HG03469 (cell line): ENCODE data around the gene GRM2.
A peak's percentile ranks its signal among the peaks of the same experiment; 100 is the strongest.

Experiments
- ATAC-seq: cut with Tn5 transposase; IDR thresholded peaks from one replicate; pipeline ENCODE4 v1.9.1; 2021; ENCODE audit warnings: mild to moderate bottlenecking, moderate library complexity, moderate number of reproducible peaks; ENCODE audit not compliant: unreplicated experiment

Gene GRM2

GRCh38 chr3:51680196-51680595 is 26.7 kb upstream of the GRM2 start:
- ATAC-seq = no peak

- ATAC-seq = no peak
Measured at GRCh38 chr3:51680663-51681230, 26.1 kb upstream of the GRM2 start.

- no peak for ATAC-seq
Measured at GRCh38 chr3:51681453-51681852, 25.4 kb upstream of the GRM2 start.

- ATAC-seq = peak; percentile 77
Measured at GRCh38 chr3:51682079-51682478, 24.8 kb upstream of the GRM2 start.

- no peak for ATAC-seq
Measured at GRCh38 chr3:51682526-51682925, 24.3 kb upstream of the GRM2 start.

- ATAC-seq = no peak
Measured at GRCh38 chr3:51683566-51683965, 23.3 kb upstream of the GRM2 start.

GRCh38 chr3:51684971-51685751 is 21.7 kb upstream of the GRM2 start:
- ATAC-seq = no peak

- ATAC-seq = no peak
Measured at GRCh38 chr3:51686056-51686455, 20.8 kb upstream of the GRM2 start.

- no peak for ATAC-seq
Measured at GRCh38 chr3:51686512-51687215, 20.2 kb upstream of the GRM2 start.

- no peak for ATAC-seq
Measured at GRCh38 chr3:51687431-51688205, 19.2 kb upstream of the GRM2 start.

- ATAC-seq = no peak
Measured at GRCh38 chr3:51688206-51688600, 18.7 kb upstream of the GRM2 start.

GRCh38 chr3:51691021-51691420 is 15.8 kb upstream of the GRM2 start:
- ATAC-seq = no peak

- no peak for ATAC-seq
Measured at GRCh38 chr3:51691949-51692348, 14.9 kb upstream of the GRM2 start.

GRCh38 chr3:51692980-51693395 is 13.9 kb upstream of the GRM2 start:
- no peak for ATAC-seq

- no peak for ATAC-seq
Measured at GRCh38 chr3:51696954-51697353, 9.9 kb upstream of the GRM2 start.

- ATAC-seq = no peak
Measured at GRCh38 chr3:51698209-51698608, 8.7 kb upstream of the GRM2 start.

GRCh38 chr3:51700403-51700802 is 6.5 kb upstream of the GRM2 start:
- ATAC-seq = no peak

- no peak for ATAC-seq
Measured at GRCh38 chr3:51702156-51702555, 4.7 kb upstream of the GRM2 start.

- ATAC-seq = no peak
Measured at GRCh38 chr3:51703068-51703760, 3.7 kb upstream of the GRM2 start.

- ATAC-seq = no peak
Measured at GRCh38 chr3:51703761-51704510, 2.9 kb upstream of the GRM2 start.
